WTC11 (cell line): ENCODE measurements around the gene TH. TPM values are rescaled to one million over a fixed set of nuclear protein-coding genes. Genes with fewer than 3 reads are reported as not detected.

Source experiments
- ATAC-seq: fragments of 200-7000 bp; cut with Tn5 transposase; 2 replicates; pipeline ENCODE4 v1.10.0; 2021; ENCODE audit warnings: mild to moderate bottlenecking, moderate library complexity
- CTCF ChIA-PET: fragments of 300-600 bp; sonication (Branson Sonifier 250); formaldehyde crosslinking; loops from one replicate; lab custom pipeline; 2021; ENCODE audit warnings: antibody characterized with exemption; lab: Charles Lee
- POLR2A ChIA-PET: fragments of 350-600 bp; sonication (Branson Sonifier 250); formaldehyde crosslinking; loops from one replicate; lab custom pipeline; 2021; ENCODE audit warnings: antibody characterized with exemption; lab: Charles Lee
- DNase-seq: peaks from one replicate; pipeline ENCODE4 v3.0.0; 2021; ENCODE audit warnings: low spot score
- H3K27ac Mint-ChIP-seq: 2 replicates; pipeline ENCODE4 v1.8.0; 2021; ENCODE audit warnings: mixed read lengths
- H3K27me3 Mint-ChIP-seq: 2 replicates; pipeline ENCODE4 v1.8.0; 2021; ENCODE audit warnings: low read depth, mild to moderate bottlenecking, moderate library complexity, mixed read lengths
- H3K36me3 Mint-ChIP-seq: 2 replicates; pipeline ENCODE4 v1.8.0; 2021; ENCODE audit warnings: mixed read lengths
- H3K4me1 Mint-ChIP-seq: 2 replicates; pipeline ENCODE4 v1.8.0; 2022; ENCODE audit warnings: mixed read lengths
- H3K4me3 Mint-ChIP-seq: 2 replicates; pipeline ENCODE4 v1.8.0; 2021; ENCODE audit warnings: mild to moderate bottlenecking, moderate library complexity, mixed read lengths
- H3K9me3 Mint-ChIP-seq: 2 replicates; pipeline ENCODE4 v1.8.0; 2021; ENCODE audit warnings: mixed read lengths
- CTCF ChIP-seq: fragments of 200-600 bp; IDR thresholded peaks from 2 replicates; pipeline ENCODE4 v1.8.0; 2022; ENCODE audit warnings: antibody characterized with exemption
- FOXJ3 ChIP-seq: sonication (generic); formaldehyde crosslinking; IDR thresholded peaks from 2 replicates; pipeline ENCODE4 v1.9.0; 2021; ENCODE audit warnings: missing genetic modification reagents, mild to moderate bottlenecking, borderline replicate concordance
- FOXK1 ChIP-seq: sonication (generic); formaldehyde crosslinking; IDR thresholded peaks from 2 replicates; pipeline ENCODE4 v1.8.0; 2022; ENCODE audit warnings: mild to moderate bottlenecking, moderate library complexity, missing genetic modification reagents
- PRDM15 ChIP-seq: sonication (generic); formaldehyde crosslinking; IDR thresholded peaks from 2 replicates; pipeline ENCODE4 v1.8.0; 2022; ENCODE audit warnings: missing genetic modification reagents
- RORB ChIP-seq: fragments of 250-450 bp; sonication (Bioruptor Pico); IDR thresholded peaks from 2 replicates; pipeline ENCODE4 v1.9.0; 2021; ENCODE audit warnings: mild to moderate bottlenecking
- TEAD1 ChIP-seq: sonication (generic); formaldehyde crosslinking; IDR thresholded peaks from 2 replicates; pipeline ENCODE4 v1.8.0; 2022; ENCODE audit warnings: mild to moderate bottlenecking, missing genetic modification reagents
- ZNF232 ChIP-seq: sonication (generic); formaldehyde crosslinking; IDR thresholded peaks from 2 replicates; pipeline ENCODE4 v1.8.0; 2022; ENCODE audit warnings: mild to moderate bottlenecking, missing genetic modification reagents
- ZNF425 ChIP-seq: fragments of 250-450 bp; sonication (Bioruptor Pico); conservative IDR thresholded peaks from 2 replicates; pipeline ENCODE4 v1.9.0; 2021; ENCODE audit warnings: mild to moderate bottlenecking
- total RNA-seq: library from RNA; stranded (reverse); gene quantifications from 3 replicates; pipeline ENCODE4 v1.2.3, GENCODE V29; 2021
- TF ChIP-seq, protein P1 (sequence below): sonication (generic); formaldehyde crosslinking; IDR thresholded peaks from 2 replicates; pipeline ENCODE4 v1.8.1; 2023; ENCODE audit warnings: mild to moderate bottlenecking, missing genetic modification reagents, moderate library complexity
- TF ChIP-seq, protein P2 (sequence below): fragments of 250-450 bp; sonication (Bioruptor Pico); IDR thresholded peaks from 2 replicates; pipeline ENCODE4 v1.9.0; 2021; ENCODE audit warnings: moderate library complexity, mild to moderate bottlenecking, inconsistent platforms, borderline replicate concordance
- TF ChIP-seq, protein P3 (sequence below): fragments of 250-450 bp; sonication (Bioruptor Pico); IDR thresholded peaks from 2 replicates; pipeline ENCODE4 v2.1.2; 2022; ENCODE audit warnings: mild to moderate bottlenecking, moderate library complexity
- TF ChIP-seq, protein P4 (sequence below): sonication (generic); formaldehyde crosslinking; IDR thresholded peaks from 2 replicates; pipeline ENCODE4 v1.8.0; 2022; ENCODE audit warnings: mild to moderate bottlenecking, missing genetic modification reagents

The TH gene
- total RNA-seq, 1 experiment from 2014 or later: not detected

DNA sequence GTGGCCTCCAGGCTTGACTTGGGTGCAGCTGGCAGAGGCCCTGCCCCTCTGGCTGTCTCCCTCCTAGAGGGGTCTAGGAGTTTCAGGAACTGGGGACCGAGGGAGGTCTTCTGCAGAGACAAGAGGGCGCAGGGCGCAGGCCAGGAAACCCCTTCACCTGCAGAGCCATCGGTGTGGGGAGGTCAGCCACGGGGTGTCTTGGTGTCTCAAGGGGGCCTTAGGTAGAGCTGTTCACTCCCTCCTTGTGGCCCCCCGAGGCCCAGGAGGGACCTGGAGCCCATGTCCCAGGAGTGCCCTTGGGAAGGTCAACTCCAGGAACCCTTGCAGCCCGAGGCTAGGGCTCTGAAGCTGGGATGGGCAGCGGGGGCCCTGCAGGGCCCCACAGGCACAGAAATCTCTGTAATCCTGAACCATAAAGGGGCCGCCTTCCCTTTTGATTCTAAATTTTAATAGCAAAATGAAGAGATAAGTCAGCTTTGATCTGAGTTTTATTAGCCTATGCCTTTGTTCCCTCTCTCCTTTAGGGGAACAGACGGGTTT, 31.4 kb upstream of the TH start:
- Mint-ChIP-seq H3K4me1 (no peaks in the 10 kb centered on the region), H3K36me3 (no peaks in the 10 kb centered on the region), H3K27me3 (peaks cover 4% of the 10 kb centered on the region; the same call in 1 of the 2 replicates), H3K27ac (no peak overlapping the region), H3K9me3 (no peaks in the 10 kb centered on the region), H3K4me3 (no peak overlapping the region)
- ATAC-seq (no peak), DNase-seq (peak; percentile 4)
- POLR2A ChIA-PET: no interaction called here
- TF ChIP-seq, protein P1, sequence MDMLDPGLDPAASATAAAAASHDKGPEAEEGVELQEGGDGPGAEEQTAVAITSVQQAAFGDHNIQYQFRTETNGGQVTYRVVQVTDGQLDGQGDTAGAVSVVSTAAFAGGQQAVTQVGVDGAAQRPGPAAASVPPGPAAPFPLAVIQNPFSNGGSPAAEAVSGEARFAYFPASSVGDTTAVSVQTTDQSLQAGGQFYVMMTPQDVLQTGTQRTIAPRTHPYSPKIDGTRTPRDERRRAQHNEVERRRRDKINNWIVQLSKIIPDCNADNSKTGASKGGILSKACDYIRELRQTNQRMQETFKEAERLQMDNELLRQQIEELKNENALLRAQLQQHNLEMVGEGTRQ (CRISPR knock-in tag): no peak
- TF ChIP-seq CTCF (no peak), ZNF232 (no peak), PRDM15 (CRISPR knock-in tag) (no peak), TEAD1 (CRISPR knock-in tag) (no peak), FOXK1 (no peak), FOXJ3 (CRISPR knock-in tag) (no peak), ZNF425 (CRISPR knock-in tag) (no peak), RORB (CRISPR knock-in tag) (no peak)
- TF ChIP-seq, protein P2, sequence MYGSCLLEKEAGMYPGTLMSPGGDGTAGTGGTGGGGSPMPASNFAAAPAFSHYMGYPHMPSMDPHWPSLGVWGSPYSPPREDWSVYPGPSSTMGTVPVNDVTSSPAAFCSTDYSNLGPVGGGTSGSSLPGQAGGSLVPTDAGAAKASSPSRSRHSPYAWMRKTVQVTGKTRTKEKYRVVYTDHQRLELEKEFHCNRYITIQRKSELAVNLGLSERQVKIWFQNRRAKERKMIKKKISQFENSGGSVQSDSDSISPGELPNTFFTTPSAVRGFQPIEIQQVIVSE (CRISPR knock-in tag): no peak
- TF ChIP-seq, protein P3, sequence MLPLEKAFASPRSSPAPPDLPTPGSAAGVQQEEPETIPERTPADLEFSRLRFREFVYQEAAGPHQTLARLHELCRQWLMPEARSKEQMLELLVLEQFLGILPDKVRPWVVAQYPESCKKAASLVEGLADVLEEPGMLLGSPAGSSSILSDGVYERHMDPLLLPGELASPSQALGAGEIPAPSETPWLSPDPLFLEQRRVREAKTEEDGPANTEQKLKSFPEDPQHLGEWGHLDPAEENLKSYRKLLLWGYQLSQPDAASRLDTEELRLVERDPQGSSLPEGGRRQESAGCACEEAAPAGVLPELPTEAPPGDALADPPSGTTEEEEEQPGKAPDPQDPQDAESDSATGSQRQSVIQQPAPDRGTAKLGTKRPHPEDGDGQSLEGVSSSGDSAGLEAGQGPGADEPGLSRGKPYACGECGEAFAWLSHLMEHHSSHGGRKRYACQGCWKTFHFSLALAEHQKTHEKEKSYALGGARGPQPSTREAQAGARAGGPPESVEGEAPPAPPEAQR (CRISPR knock-in tag): no peak
- TF ChIP-seq, protein P4, sequence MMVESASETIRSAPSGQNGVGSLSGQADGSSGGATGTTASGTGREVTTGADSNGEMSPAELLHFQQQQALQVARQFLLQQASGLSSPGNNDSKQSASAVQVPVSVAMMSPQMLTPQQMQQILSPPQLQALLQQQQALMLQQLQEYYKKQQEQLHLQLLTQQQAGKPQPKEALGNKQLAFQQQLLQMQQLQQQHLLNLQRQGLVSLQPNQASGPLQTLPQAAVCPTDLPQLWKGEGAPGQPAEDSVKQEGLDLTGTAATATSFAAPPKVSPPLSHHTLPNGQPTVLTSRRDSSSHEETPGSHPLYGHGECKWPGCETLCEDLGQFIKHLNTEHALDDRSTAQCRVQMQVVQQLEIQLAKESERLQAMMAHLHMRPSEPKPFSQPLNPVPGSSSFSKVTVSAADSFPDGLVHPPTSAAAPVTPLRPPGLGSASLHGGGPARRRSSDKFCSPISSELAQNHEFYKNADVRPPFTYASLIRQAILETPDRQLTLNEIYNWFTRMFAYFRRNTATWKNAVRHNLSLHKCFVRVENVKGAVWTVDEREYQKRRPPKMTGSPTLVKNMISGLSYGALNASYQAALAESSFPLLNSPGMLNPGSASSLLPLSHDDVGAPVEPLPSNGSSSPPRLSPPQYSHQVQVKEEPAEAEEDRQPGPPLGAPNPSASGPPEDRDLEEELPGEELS: no peak
- CTCF ChIA-PET: interaction anchor here (1.3 to 2.2 kb wide), 2 partner anchors 95 to 102 kb away, joined by 5 to 7 read pairs; no protein-coding TSS in a partner anchor
